Prostate gland (tissue), 2 donors: Measurements from ENCODE around the gene PTPN1.

Experiments
- CTCF ChIP-seq, 4 experiments: fragments of 200-600 bp in 2 of 4; fragments of 450-650 bp in 2 of 4; sonication (generic) in 2 of 4; IDR thresholded peaks; 1 replicate in 3 of 4; 2 replicates in 1 of 4; pipeline ENCODE4 v1.5.1; 2016 to 2019; ENCODE audit warnings: antibody characterized with exemption in 4 of 4, mild to moderate bottlenecking in 2 of 4, moderate library complexity in 2 of 4
- POLR2A ChIP-seq: fragments of 450-650 bp; IDR thresholded peaks from one replicate; pipeline ENCODE4 v1.6.1; 2016; ENCODE audit warnings: antibody characterized with exemption, mild to moderate bottlenecking
- POLR2AphosphoS5 ChIP-seq: sonication (generic); formaldehyde crosslinking; IDR thresholded peaks from one replicate; pipeline ENCODE4 v1.6.1; 2017; ENCODE audit warnings: antibody characterized with exemption

- TF ChIP-seq POLR2AphosphoS5: no peak
- TF ChIP-seq CTCF (IDR thresholded peaks at IDR 0.05): no peak
- TF ChIP-seq POLR2A: no peak
Observed at GRCh38 chr20:50604451-50604850, 94.3 kb downstream of the PTPN1 start.
